Measurements from ENCODE around the gene OSBPL5.

GRCh38 chr11:3197044-3197695 lies 32.1 kb upstream of the OSBPL5 start:
- TF ChIP-seq CTCF (IDR thresholded peaks at IDR 0.05) (no peak), ZFX (IDR thresholded peaks at IDR 0.05; ENCODE audit: borderline replicate concordance) (no peak)
